Liver (tissue), 9 donors: ENCODE data around the gene VEGFA. TPM values are rescaled to one million over a fixed set of nuclear protein-coding genes. Genes with fewer than 3 reads are reported as not detected.

Source experiments
- DNase-seq: peaks from one replicate; pipeline ENCODE4 v3.0.0-alpha.2; 2017; ENCODE audit warnings: low spot score
- H3K27ac ChIP-seq, 2 donors: one replicate each; pipeline ENCODE4 v1.7.0; 2013; ENCODE audit warnings: inconsistent platforms in 2 of 2, low read length in 2 of 2, control low read depth in 1 of 2, low read depth in 1 of 2, mild to moderate bottlenecking in 1 of 2
- H3K27me3 ChIP-seq, 4 donors: one replicate each; pipeline versions ENCODE4 v1.6.1 to v1.7.0; 2013; ENCODE audit warnings: low read length in 3 of 4, inconsistent platforms in 1 of 4, mild to moderate bottlenecking in 1 of 4, moderate library complexity in 1 of 4; ENCODE audit not compliant: control insufficient read depth in 4 of 4, insufficient read depth in 4 of 4
- H3K36me3 ChIP-seq, 4 donors: one replicate each; pipeline versions ENCODE4 v1.6.1 to v1.7.0; 2013; ENCODE audit warnings: low read length in 3 of 4, mild to moderate bottlenecking in 3 of 4, low read depth in 1 of 4, moderate library complexity in 1 of 4; ENCODE audit not compliant: control insufficient read depth in 4 of 4, insufficient read depth in 3 of 4
- H3K4me1 ChIP-seq, 4 donors: one replicate each; pipeline versions ENCODE4 v1.6.1 to v1.7.0; 2013; ENCODE audit warnings: low read length in 3 of 4, mild to moderate bottlenecking in 3 of 4, moderate library complexity in 1 of 4; ENCODE audit not compliant: control insufficient read depth in 4 of 4, insufficient read depth in 4 of 4
- H3K4me3 ChIP-seq, 3 donors: one replicate each; pipeline versions ENCODE4 v1.6.1 to v1.7.0; 2013; ENCODE audit warnings: low read length in 3 of 3, control low read depth in 1 of 3, low read depth in 1 of 3, mild to moderate bottlenecking in 1 of 3
- H3K9ac ChIP-seq, 2 donors: one replicate each; pipeline ENCODE4 v1.7.0; 2013; ENCODE audit warnings: low read length in 2 of 2, mild to moderate bottlenecking in 2 of 2, moderate library complexity in 2 of 2, control low read depth in 1 of 2, low read depth in 1 of 2
- H3K9me3 ChIP-seq, 4 donors: one replicate each; pipeline versions ENCODE4 v1.6.1 to v1.7.0; 2013; ENCODE audit warnings: low read length in 3 of 4; ENCODE audit not compliant: control insufficient read depth in 4 of 4
- CTCF ChIP-seq: fragments of 150-350 bp; IDR thresholded peaks from 2 replicates; pipeline ENCODE4 v1.5.1; 2017; ENCODE audit warnings: improper control_type of control experiment, low read depth, low read length; ENCODE audit not compliant: missing input control
- EGR1 ChIP-seq, 2 donors: IDR thresholded peaks; 2 replicates each; pipeline ENCODE4 v1.6.1; 2016 to 2018; ENCODE audit warnings: antibody characterized with exemption in 2 of 2, low read depth in 2 of 2
- FOXA1 ChIP-seq: IDR thresholded peaks from 2 replicates; pipeline ENCODE4 v1.6.1; 2016; ENCODE audit warnings: antibody characterized with exemption
- FOXA2 ChIP-seq: IDR thresholded peaks from 2 replicates; pipeline ENCODE4 v1.6.1; 2016; ENCODE audit warnings: antibody characterized with exemption
- HNF4A ChIP-seq, 2 donors: conservative IDR thresholded peaks; 2 replicates each; pipeline ENCODE4 v1.6.1; 2016; ENCODE audit warnings: antibody characterized with exemption in 2 of 2, mild to moderate bottlenecking in 2 of 2
- HNF4G ChIP-seq: IDR thresholded peaks from 2 replicates; pipeline ENCODE4 v1.6.1; 2016; ENCODE audit warnings: antibody characterized with exemption
- MAX ChIP-seq: IDR thresholded peaks from 2 replicates; pipeline ENCODE4 v1.6.1; 2016; ENCODE audit warnings: antibody characterized with exemption
- NR2F2 ChIP-seq: IDR thresholded peaks from 2 replicates; pipeline ENCODE4 v1.6.1; 2016; ENCODE audit warnings: antibody characterized with exemption
- RAD21 ChIP-seq, 2 donors: IDR thresholded peaks; 2 replicates each; pipeline ENCODE4 v1.6.1; 2016; ENCODE audit warnings: antibody characterized with exemption in 2 of 2, mild to moderate bottlenecking in 2 of 2
- REST ChIP-seq: IDR thresholded peaks from 2 replicates; pipeline ENCODE4 v1.6.1; 2016; ENCODE audit warnings: antibody characterized with exemption, mild to moderate bottlenecking
- TAF1 ChIP-seq: conservative IDR thresholded peaks from 2 replicates; pipeline ENCODE4 v1.6.1; 2016; ENCODE audit warnings: antibody characterized with exemption, mild to moderate bottlenecking
- YY1 ChIP-seq: IDR thresholded peaks from 2 replicates; pipeline ENCODE4 v1.6.1; 2016; ENCODE audit warnings: antibody characterized with exemption, mild to moderate bottlenecking
- ZBTB33 ChIP-seq: IDR thresholded peaks from 2 replicates; pipeline ENCODE4 v1.6.1; 2016; ENCODE audit warnings: antibody characterized with exemption
- WGBS: extraction: QIAGEN DNeasy Blood & Tissue Kit; methylation state at CpG from one replicate; pipeline ENCODE4 v1.1.7; 2013; 5-methylcytosine and 5-hydroxymethylcytosine counted together
- polyA plus RNA-seq, 2 donors: library from polyadenylated mRNA; stranded (reverse) in 1 of 2; unstranded in 1 of 2; fragments of 200-250 nt in 1 of 2; fragments of >200 nt in 1 of 2; fragmentation: Nextera tagmentation in 1 of 2; extraction: Ambion mirVana in 1 of 2; gene quantifications; one replicate each; pipeline versions ENCODE4 v1.2.1 to v1.2.3, GENCODE V29; 2013 to 2015
- total RNA-seq, 2 donors: library from RNA; depleted of rRNA; stranded (reverse); fragments of >200 nt; gene quantifications; one replicate each; pipeline ENCODE4 v1.2.3, GENCODE V29; 2014
- donor health status: healthy.
- donor health status: healthy.
- donor health status: healthy.
- donor health status: healthy.
- donor health status: healthy.

VEGFA gene
- total and polyA plus RNA-seq, 4 donors, result 14.7 to 160 (median 65.2) TPM

- H3K36me3 ChIP-seq, result no peaks in the 10 kb centered on the region
- peaks cover 19 to 58% (median 39%) of the 10 kb centered on the region in 4 donors for H3K4me1 ChIP-seq
- no peaks in the 10 kb centered on the region for H3K27me3 ChIP-seq
- no peak for TF ChIP-seq CTCF
- TF ChIP-seq HNF4A (conservative IDR thresholded peaks at IDR 0.05), result no peak
- no peak for TF ChIP-seq ZBTB33
- TF ChIP-seq FOXA1, result no peak
- TF ChIP-seq MAX, result no peak
- TF ChIP-seq REST, result no peak
- TF ChIP-seq FOXA2, result no peak
- no peak for TF ChIP-seq EGR1 (IDR thresholded peaks at IDR 0.05; ENCODE audit: low read depth in 2 of 2)
- no peak for TF ChIP-seq TAF1
- no peak for TF ChIP-seq NR2F2
- no peak for TF ChIP-seq RAD21 (IDR thresholded peaks at IDR 0.05)
- TF ChIP-seq YY1, result no peak
- no peak for TF ChIP-seq HNF4G
- H3K4me3 ChIP-seq, result no peak overlapping the region
- 77% methylated on average over 14 of the region's 14 CpGs for WGBS
- H3K27ac ChIP-seq, result no peak overlapping the region
- no peak for DNase-seq
- H3K9me3 ChIP-seq, result no peaks in the 10 kb centered on the region
- no peak overlapping the region for H3K9ac ChIP-seq
Observed at GRCh38 chr6:43809417-43810305, 39.6 kb downstream of the VEGFA start.

- Histone ChIP-seq H3K36me3 (no peaks in the 10 kb centered on the region), H3K9me3 (no peaks in the 10 kb centered on the region), H3K27me3 (no peaks in the 10 kb centered on the region), H3K4me3 (no peak overlapping the region), H3K27ac (peak overlapping the region in 1 of 2 donors; percentile 39), H3K9ac (no peak overlapping the region), H3K4me1 (peaks cover 15 to 43% (median 28%) of the 10 kb centered on the region in 4 donors)
- DNase-seq, result no peak
- 74% methylated on average over 6 of the region's 6 CpGs for WGBS
- TF ChIP-seq TAF1, result no peak
- TF ChIP-seq HNF4A (conservative IDR thresholded peaks at IDR 0.05), result peak in 1 of 2 donors; percentile 59
Observed at GRCh38 chr6:43810965-43811732, 41.1 kb downstream of the VEGFA start.
